HG02571 (cell line): Measurements from ENCODE around the gene IL11RA.
"Not testable (repeated sequence)": the region's sequence is repeated elsewhere in the genome, so short reads cannot be mapped to it uniquely, and the experiment has no call there.

Source experiments
- ATAC-seq: cut with Tn5 transposase; IDR thresholded peaks from one replicate; pipeline ENCODE4 v1.9.1; 2021; ENCODE audit warnings: mild to moderate bottlenecking, moderate library complexity; ENCODE audit not compliant: unreplicated experiment

IL11RA gene

GRCh38 chr9:34628656-34629490 is 23.1 kb upstream of the IL11RA start, which contains the start of gene ARID3C:
Gene ARID3C (minus strand): TSS chr9:34629066. CDS start chr9:34628014, 1,052 bp downstream.
- no peak for ATAC-seq

- no peak for ATAC-seq
These were observed 22.5 kb upstream of the IL11RA start for GRCh38 chr9:34629491-34629808.

GRCh38 chr9:34630402-34631154 is 21.4 kb upstream of the IL11RA start:
- no peak for ATAC-seq

GRCh38 chr9:34633166-34633565 is 18.8 kb upstream of the IL11RA start:
- ATAC-seq: no peak

GRCh38 chr9:34633851-34634550 is 18.0 kb upstream of the IL11RA start:
- ATAC-seq: no peak

GRCh38 chr9:34634551-34635248 is 17.3 kb upstream of the IL11RA start:
- no peak for ATAC-seq

- no peak for ATAC-seq
These were observed 16.4 kb upstream of the IL11RA start for GRCh38 chr9:34635556-34635955.

GRCh38 chr9:34636791-34637355 is 15.1 kb upstream of the IL11RA start:
- no peak for ATAC-seq

- ATAC-seq: peak; percentile 85
These were observed 14.4 kb upstream of the IL11RA start, which contains the start of gene SIGMAR1 for GRCh38 chr9:34637356-34638137. Gene SIGMAR1 (minus strand): TSS chr9:34637787. CDS start chr9:34637697, 90 bp downstream.

- ATAC-seq: no peak
These were observed 13.9 kb upstream of the IL11RA start for GRCh38 chr9:34638138-34638445.

- not testable (repeated sequence) for ATAC-seq
These were observed 12.7 kb upstream of the IL11RA start for GRCh38 chr9:34639322-34639721.

GRCh38 chr9:34642679-34643078 is 9.3 kb upstream of the IL11RA start:
- ATAC-seq: no peak

GRCh38 chr9:34644766-34645314 is 7.1 kb upstream of the IL11RA start:
- no peak for ATAC-seq

- ATAC-seq: peak; percentile 91
These were observed 5.5 kb upstream of the IL11RA start, which contains the start of gene GALT for GRCh38 chr9:34646211-34647083. Gene GALT (plus strand): TSS chr9:34646675. CDS start chr9:34646705, 30 bp downstream.

GRCh38 chr9:34647084-34647403 is 4.9 kb upstream of the IL11RA start:
- no peak for ATAC-seq

GRCh38 chr9:34647651-34648050 is 4.3 kb upstream of the IL11RA start:
- no peak for ATAC-seq

GRCh38 chr9:34648673-34649072 is 3.3 kb upstream of the IL11RA start:
- no peak for ATAC-seq

GRCh38 chr9:34650816-34651215 is 1.2 kb upstream of the IL11RA start:
- ATAC-seq: no peak

GRCh38 chr9:34651321-34651720 is 664 bp upstream of the IL11RA start:
- ATAC-seq: no peak
